Activated CD4-positive, CD25-positive, alpha-beta regulatory T cell (primary cell): Measurements from ENCODE around the gene JMJD8.

ENCODE experiments used
- DNase-seq, 4 experiments: peaks; one replicate each; lab custom pipeline; 2025; lab: John Stamatoyannopoulos, UW

The JMJD8 gene

GRCh38 chr16:661184-661821 is 22.8 kb downstream of the JMJD8 start:
- DNase-seq = no peak

- DNase-seq = peak; percentile 45 to 66 (median 52)
Measured at GRCh38 chr16:660459-661183, 23.5 kb downstream of the JMJD8 start.

DNA sequence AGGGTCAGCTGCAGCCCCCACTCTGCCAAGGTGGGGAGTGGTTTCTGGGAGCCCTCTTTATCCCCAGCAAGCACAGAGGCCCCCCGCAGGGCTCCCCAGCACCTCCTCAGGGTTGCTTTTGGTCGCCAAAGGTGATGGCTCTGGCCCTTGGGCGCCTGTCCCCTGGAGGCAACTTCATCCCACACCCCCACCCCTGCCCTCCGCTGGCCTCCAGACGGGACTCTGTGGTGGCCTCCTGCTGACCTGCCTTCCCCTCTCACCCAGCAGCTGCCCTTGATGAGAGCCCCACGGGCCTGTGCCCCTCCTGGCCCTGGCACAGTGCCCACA is 24.0 kb downstream of the JMJD8 start:
- DNase-seq = no peak

DNA sequence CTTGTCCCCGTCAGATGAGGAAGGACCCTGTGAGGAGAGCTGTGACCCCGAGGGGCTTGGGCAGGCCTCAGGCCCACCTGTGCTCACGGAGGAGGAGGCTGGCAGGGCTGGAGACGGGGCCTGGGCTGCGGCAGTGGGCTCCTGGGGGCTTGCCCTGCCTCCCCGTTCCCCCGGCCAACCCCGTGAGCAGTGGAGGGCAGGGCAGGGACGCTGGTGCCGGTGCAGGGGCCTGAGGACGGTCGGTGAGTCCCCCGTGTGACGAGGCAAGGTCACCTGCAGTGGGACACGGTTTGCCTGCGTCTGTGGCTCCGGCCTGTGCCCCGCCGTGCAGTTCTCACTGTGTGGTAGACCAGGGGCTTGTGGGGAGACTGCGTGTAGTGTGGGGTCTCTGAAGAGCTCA is 24.5 kb downstream of the JMJD8 start:
- DNase-seq = no peak

DNA sequence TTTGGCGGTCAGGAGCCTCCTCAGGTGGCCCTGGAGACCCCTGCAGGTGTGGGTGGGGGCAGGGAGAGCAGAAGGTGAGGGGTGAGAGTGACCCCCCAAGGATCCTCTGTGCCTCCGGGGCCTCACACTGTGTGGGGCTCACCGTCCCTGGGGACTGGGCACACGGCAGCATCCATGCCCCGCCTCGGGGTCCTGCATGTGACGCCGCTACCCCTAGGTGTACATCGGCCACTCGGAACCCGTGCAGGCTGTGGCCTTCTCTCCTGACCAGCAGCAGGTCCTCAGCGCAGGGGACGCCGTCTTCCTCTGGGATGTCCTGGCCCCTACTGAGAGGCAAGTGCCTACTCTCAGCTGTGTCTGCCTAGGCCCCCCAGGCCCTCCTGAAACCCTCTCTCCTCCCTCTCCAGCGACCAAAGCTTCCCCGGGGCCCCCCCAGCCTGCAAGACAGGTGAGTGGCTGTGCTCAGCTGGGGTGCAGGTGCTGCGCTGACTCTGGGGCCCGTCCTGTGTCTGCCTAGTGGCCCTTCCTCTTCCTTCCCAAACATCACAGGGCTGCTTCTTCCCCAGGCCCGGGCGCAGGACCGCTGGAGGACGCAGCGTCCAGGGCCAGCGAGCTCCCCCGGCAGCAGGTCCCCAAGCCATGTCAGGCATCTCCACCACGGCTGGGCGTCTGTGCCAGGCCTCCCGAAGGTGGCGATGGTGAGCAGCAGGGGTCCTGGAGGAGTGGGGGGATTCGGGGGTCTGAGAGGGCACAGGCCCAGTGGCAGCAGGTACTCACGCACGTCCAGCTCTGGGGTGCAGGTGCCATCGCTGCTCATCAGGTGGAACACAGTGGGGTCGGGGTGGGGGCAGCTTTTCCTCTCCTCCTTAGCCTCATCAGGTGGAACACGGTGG is 25.2 kb downstream of the JMJD8 start:
- DNase-seq = no peak

GRCh38 chr16:657487-657886 is 26.6 kb downstream of the JMJD8 start:
- DNase-seq = no peak

- DNase-seq = no peak
Measured at GRCh38 chr16:654034-654433, 30.1 kb downstream of the JMJD8 start.

- DNase-seq = no peak
Measured at GRCh38 chr16:652454-653305, 31.5 kb downstream of the JMJD8 start.

GRCh38 chr16:651844-652243 is 32.3 kb downstream of the JMJD8 start:
- no peak for DNase-seq

- DNase-seq = no peak
Measured at GRCh38 chr16:649631-650030, 34.5 kb downstream of the JMJD8 start.

GRCh38 chr16:648781-649589 is 35.1 kb downstream of the JMJD8 start, which contains the start of gene WDR90:
WDR90 (plus strand) TSS chr16:649365; CDS start chr16:649417, 52 bp downstream.
- peak; percentile 80 to 90 (median 86) for DNase-seq

DNA sequence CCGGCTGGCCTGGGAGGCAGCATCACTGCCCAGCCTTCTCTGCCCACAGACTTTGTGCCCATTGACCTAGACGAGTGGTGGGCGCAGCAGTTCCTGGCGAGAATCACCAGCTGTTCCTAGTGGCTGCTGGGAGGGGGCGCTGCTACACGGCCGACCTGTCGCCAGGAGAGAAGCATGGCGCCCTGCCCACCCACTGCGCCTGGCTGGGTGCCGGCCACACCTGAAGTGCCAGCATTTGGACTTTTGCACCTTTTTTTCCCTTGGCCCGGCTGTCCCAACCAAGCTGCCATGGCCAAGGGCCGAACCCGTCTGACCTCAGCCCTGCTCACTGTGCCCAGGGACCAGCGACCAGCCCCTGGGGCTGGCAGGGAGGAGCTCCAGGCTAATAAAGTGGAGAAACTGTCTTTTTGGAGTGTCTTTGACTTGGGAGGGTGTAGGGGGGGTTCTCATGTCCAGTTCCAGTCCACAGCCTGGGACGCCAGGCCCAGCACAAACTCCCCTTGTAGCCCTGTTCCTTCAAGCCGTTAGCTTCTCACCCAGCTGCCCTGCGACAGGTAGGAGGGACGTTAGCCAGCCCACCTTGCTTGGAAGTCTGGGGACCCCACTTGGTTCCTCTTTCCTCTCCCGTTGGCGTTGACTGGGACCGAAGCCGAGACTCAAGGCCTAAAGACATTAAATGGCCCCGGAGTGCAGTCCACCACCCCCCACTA is 35.9 kb downstream of the JMJD8 start:
- peak in 1 of 4 experiments; percentile 16 for DNase-seq

GRCh38 chr16:647173-647902 is 36.8 kb downstream of the JMJD8 start:
- no peak for DNase-seq

DNA sequence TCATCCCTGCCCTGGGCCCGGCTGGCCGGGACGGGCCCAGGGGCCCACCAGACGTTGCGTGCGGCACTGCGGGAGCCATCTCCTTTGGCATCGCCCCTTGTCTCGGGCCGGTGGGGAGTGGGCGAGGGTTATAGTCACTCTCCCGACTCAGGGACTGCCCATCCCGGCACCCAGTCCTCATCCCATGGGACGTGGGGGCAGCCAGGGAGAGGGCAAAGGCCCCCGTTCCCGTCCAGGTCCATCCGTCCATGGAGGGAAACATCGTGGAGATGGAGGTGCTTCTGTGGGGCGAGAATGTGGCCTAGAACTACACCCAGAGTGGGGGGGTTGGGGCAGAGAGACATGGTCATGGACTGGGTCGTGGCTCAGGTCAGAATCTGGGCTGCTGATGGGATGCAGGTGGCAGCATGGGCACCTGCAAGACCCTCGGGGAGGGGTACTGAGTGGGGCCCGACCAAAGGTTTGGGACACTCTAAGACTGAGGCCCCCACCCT is 37.4 kb downstream of the JMJD8 start:
- no peak for DNase-seq

- DNase-seq = no peak
Measured at GRCh38 chr16:645852-646678, 38.1 kb downstream of the JMJD8 start.

- DNase-seq = no peak
Measured at GRCh38 chr16:644556-644955, 39.6 kb downstream of the JMJD8 start.

DNA sequence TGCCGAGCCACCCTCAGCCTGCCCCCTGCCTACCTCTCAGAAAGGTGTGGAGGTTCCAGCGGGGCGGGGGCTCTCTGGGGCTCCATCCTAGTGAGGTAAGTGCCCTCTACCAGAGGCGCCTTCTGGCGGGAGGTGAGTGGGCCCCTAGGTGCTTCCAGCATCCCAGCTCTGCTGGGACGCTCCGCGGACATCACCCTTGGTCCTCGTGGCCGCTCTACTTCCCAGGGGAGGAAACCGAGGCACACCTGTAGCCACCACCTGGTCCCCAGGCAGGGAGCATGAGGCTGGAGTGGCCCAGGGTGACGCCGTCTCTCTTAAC is 41.1 kb downstream of the JMJD8 start:
- no peak for DNase-seq

- DNase-seq = no peak
Measured at GRCh38 chr16:642189-643049, 41.7 kb downstream of the JMJD8 start.
